ENCODE results near the gene SLC22A8.

DNA sequence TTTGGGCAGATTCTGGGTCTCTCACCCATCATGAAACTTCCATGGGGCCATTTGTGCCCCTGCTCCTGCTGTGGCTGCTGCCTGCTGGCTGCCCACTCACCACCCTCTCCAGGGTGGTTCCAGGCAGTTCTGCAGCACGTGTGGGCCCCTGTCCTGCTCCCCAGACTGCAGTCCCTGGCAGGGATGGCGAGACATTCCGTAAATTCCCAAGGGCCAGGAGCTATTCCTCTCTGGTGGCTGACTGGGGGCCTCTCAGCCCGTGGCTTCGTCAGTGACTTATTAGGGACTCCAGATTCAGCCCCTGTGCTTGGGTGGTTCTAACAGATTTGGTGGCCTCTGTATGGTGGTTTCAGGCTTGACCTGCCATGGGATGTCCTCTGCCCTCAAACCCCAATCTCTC, 3.9 kb upstream of the SLC22A8 start:
- TF ChIP-seq CTCF (IDR thresholded peaks at IDR 0.05) (no peak), EZH2 (IDR thresholded peaks at IDR 0.05; ENCODE audit: borderline replicate concordance, insufficient read depth, low read depth, low read length, poor library complexity, severe bottlenecking) (no peak)
